HG03097 (cell line): ENCODE results near the gene FAM78A.
"Not testable (repeated sequence)": the region's sequence is repeated elsewhere in the genome, so short reads cannot be mapped to it uniquely, and the experiment has no call there.

Experiments used
- ATAC-seq: cut with Tn5 transposase; IDR thresholded peaks from one replicate; pipeline ENCODE4 v1.9.1; 2021; ENCODE audit not compliant: unreplicated experiment, low FRiP score

FAM78A gene

GRCh38 chr9:131216806-131217205 lies 59.5 kb downstream of the FAM78A start:
- no peak for ATAC-seq

- no peak for ATAC-seq
Observed at GRCh38 chr9:131214876-131215275, 61.4 kb downstream of the FAM78A start.

- no peak for ATAC-seq
Observed at GRCh38 chr9:131214286-131214856, 61.9 kb downstream of the FAM78A start.

- ATAC-seq, result not testable (repeated sequence)
Observed at GRCh38 chr9:131211920-131212319, 64.4 kb downstream of the FAM78A start.
